Measurements from ENCODE around the gene FRMPD3.
A peak's percentile ranks its signal among the peaks of the same experiment; 100 is the strongest.
"Not testable (repeated sequence)": the region's sequence is repeated elsewhere in the genome, so short reads cannot be mapped to it uniquely, and the experiment has no call there.

Gene FRMPD3

DNA sequence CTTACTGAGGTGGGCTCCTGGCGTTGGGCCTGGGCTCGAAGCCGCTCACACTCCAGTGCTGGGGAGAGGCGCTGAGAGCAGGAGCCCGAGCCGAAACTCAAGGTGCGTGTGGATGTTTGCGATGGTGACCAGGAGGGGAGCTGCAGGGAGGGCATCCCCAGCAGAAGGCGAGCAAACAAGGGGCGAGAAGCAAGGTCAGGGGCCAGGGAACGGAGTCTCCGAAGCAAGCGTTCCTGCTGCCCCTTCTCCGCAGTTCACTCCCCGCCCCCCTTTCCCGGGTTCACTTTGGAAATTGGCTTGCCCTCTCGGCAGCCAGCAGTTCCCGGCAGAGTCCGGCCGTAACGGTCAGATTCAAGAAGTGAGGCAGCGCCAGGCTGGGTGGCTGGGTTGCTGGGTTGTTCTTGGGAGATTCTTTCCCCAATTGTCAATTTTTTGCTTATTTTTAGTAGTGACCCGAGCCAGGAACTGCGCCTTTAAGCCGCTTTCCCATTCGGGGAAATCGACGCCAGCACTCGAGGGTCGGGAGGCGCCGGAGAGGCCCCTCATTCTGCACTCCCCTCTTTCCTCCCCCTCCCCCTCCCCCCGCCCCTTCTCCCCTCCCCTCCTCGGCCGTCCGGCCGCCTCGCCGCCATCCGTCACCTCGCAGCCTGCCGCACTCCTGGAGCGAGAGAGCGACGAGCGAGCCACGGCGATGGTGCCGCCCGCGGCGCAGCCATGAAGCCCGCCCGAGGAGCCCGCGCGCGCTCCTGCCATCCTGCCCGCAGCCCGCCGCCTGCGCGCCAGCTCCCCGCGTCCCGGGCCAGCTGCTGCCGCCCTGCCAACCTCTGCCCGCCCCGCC, at the start of gene FRMPD3:
FRMPD3 (plus strand) TSS at position 655 of the 838 bp plus-strand sequence. CDS start 76,937 bp downstream, outside the sequence.
- DNase-seq (ENCODE audit: low spot score): no peak

DNA sequence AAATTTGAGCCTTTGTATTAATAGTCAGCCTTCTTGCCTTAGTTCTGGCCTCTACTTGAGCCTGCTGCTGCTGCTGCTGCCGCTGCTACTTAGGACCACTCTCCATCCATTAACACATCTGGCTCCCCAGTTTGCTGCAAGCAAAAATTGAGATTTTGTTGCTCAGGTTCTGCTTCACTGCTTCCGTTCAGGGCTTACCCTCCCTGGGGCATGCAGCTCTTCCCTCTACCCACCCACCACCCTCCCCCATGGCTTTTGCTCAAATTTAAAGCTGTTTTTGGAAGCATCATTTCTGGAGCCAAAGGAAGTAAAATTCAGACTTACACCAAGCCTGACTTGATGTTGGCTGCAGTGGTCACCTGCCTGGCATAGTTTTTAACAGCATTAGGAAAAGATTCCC, 28.9 kb upstream of the FRMPD3 start:
- no peak for DNase-seq (ENCODE audit: low spot score)

DNA sequence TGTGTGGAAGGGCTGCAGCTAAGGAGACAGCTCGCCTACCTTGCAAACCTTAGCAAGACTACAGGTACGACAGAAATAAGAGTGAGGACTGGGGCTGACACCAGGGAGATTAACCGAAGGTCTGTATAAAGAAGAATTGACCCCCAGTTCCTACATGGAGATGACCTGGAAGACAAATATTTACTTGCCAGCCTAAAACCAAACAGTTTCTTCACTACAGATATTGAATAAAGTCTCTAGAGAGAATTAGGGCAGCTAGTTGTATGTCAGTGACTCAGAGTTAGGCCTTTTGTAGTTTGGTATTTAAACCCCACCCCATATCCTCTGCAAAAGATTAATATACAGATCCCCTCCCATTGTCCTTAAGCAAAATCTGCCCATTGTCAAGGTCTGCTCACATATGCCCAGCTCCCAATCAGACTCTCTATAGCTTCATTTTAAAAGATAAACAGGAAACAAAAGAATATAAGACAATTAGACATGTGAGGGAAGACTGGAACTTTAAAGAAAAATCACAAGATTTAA, 28.1 kb upstream of the FRMPD3 start:
- DNase-seq (ENCODE audit: low spot score): no peak

DNA sequence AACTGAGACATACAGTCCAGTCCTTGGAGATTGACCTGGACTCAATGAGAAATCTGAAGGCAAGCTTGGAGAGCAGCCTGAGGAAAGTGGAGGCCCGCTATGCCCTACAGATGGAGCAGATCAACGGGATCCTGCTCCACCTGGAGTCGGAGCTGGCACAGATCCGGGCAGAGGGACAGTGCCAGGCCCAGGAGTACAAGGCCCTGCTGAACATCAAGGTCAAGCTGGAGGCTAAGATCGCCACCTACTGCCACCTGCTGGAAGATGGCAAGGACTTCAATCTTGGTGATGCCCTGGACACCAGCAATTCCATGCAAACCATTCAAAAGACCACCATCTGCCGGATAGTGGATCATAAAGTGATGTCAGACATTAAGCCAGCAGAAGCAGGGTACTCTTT, 20.4 kb upstream of the FRMPD3 start:
- no peak for DNase-seq (ENCODE audit: low spot score)

DNA sequence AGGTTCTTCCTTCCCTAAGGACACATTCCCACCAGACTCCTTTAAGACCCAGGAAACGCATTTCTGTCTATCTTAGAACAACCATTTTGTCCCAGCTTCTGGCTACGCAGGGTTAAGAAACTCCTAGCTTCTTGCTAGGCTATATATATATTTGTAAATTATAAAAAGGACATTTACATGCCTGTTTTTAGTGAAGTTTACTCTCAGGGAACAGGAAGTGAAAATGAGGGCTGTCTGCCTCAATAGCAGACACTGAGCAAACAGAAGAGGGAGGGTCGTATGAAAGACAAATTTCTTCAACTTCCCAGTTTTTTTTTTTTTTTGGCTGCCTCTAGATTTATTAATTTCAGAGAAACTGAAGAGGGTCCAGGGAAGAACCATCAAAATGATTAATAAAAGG, 9.3 kb upstream of the FRMPD3 start:
- no peak for DNase-seq (ENCODE audit: low spot score)

DNA sequence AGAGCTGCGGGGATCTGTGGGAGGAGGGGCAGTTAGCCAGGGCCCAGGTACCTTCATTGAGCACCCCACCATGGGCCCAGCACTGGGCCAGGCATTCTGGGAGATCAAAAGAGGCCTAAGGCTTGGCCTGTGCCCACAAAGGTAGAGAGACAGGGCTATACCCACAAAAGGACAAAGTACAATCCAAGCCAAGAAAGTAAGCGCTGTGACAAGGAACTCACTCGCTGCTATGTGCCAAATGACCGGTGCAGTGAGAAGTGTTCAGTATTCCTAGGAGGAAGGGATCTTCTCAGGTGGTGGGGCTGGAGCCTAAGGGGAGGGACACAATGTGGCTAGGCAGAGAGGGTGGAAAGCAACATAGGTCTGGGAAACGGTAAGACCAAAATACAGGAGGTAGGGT, 8.8 kb upstream of the FRMPD3 start:
- no peak for DNase-seq (ENCODE audit: low spot score)

DNA sequence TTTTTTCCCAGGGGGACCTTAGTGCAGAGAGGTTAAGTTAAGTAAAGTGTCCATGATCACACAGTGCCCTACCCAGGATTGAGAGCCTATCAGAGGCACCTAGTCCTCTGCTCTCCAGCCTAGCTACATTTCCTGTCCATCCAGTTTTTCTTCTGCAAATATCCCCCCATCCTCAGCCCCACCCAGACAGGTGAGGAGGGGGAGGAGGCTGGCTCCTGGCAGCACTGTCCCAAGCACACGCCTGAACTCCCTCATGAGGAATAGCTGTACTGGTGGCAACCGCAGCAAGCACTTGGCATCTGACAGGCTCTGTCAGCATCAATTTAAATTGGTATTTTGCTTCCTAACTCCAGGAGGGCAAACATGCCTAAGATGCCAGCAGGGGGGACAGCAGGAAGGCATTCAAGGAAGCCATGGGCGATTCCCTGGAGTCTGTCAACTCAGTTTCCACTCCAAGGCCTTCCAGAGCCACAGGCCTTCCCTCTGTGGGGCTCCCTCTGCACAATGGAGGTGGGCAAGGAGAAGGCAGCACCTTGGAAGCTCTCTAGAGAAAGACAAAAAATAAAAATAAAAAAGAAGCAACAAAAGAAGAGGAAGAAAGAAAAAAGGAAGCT, 6.4 kb upstream of the FRMPD3 start:
- DNase-seq (ENCODE audit: low spot score): no peak

DNA sequence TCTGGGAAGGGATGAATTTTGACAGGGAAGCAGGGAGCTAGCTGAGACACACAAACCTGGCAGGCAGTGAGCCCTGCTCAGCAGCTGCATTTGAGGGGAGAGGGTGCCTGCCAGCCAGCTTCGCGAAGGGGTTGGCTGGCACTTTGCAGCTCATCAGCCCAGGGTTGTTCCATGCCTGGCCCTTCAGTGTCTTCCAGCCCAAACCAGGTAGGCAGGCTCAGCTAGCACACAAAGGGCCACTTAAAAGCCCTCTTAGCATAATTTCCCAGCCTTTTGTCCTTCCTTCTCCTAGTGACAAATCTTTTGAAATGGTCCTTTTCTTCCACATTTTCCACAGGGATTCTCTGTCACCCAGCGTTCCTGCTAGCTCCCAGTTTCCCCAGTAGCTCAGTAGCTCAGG, 4.3 kb upstream of the FRMPD3 start:
- no peak for DNase-seq (ENCODE audit: low spot score)

DNA sequence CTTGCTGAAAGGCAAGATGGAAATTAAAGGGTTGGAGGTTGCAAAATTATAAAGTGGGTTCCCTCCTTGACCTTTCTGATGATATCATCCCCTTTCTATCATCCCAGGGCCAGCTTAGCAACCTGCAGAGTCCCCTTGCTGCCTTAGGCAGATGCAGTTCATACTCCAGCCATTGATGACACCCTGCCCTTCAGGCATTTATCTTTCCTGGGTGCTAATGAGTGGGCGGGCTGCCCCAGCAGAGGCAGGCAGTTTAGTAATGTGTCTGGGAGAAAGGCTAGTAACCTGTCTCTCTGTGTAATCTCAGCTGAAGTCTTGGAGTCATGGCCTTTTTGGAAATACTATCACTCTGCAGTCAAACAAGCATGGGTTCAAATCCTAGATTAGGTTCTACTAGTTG, 3.8 kb upstream of the FRMPD3 start:
- no peak for DNase-seq (ENCODE audit: low spot score)

DNA sequence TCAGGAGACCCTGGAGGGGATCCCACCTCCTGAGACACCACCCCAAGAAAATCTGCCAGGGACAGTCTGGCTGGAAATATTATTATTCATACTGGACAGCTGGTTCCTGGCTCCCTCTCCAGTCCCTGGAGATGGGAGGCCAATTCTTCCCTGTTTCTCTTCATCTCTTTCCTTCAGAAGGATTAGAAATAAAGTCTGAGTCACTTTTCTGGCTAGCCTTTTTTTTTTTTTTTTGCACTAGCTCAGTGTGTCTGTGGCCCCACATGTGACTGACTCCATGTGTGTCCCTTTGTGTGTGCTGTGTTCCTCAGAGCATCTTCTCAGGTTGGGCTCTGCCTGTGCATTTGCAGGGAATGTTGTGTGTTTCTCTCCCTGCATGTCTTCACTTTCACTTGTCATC, 1.8 kb upstream of the FRMPD3 start:
- DNase-seq (ENCODE audit: low spot score): no peak

DNA sequence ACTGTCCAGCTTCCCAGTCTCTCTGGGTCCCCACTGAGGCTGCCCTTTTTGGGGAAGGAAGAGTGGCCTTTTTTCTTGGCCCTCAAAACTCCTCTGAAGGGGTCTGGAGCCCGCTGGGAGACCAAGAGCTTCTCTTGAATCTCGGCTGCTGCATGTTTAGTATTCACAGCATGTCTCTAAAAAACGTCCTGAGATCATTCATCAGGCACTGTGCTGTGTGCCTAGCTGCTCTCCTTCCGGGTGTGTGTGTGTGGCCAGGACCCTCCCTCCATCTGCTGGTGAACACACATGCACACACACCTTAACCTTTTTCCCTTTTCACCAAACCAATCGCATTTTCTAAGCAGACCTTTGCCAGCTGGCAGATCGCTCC, 841 bp upstream of the FRMPD3 start:
- DNase-seq (ENCODE audit: low spot score): no peak

DNA sequence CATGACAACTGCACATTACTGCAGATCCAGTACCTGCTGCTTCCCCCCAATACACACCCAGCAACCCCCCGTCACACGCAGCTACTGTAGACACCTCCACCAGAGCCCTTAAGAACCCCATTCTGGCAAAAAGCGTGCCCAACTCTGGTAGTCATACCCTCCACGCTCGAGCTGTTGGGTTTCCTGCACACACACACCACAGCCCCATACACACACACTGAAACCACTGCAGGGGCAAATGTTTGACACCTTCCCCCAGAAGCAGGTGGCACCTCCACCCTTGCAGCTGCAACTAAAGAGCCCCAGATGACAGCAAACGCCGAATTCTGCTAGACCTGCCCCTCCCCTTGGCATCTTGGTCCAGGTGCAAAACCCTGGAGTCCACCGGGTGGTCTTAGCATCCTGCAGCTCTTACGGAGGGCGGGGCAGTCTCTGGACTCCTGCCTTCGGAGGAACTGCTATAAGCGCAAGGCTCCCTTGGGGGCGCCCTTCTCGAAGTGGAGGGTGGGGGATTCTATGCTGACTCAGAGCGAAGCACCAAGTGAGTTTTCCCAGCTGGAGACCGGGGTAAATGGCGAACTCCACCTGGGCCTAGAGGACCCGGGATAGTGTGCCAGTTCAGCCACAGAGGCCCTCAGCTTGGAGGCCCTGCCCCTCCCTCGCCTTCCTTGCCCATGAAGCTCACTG, 1.5 kb downstream of the FRMPD3 start:
- no peak for DNase-seq (ENCODE audit: low spot score)

DNA sequence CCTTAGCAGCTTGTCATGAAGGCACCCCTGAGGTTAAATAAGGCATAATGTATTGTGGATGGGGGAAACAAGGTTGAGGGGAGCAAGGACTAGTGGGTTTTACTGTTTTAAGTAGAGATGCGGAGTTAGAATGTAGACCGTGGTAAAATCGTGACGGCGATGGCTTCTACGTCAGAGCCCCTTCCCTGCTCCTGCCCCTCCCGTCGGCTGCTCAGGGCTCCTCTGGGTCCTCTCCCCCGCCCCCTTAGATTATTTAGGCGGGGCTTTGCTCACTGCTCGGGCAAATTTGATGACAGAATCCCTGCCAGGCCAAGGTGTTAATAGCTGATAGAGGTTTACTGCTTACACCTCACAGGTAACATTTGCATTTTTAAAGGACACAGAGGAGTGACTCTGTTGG, 2.3 kb downstream of the FRMPD3 start:
- DNase-seq (ENCODE audit: low spot score): no peak

DNA sequence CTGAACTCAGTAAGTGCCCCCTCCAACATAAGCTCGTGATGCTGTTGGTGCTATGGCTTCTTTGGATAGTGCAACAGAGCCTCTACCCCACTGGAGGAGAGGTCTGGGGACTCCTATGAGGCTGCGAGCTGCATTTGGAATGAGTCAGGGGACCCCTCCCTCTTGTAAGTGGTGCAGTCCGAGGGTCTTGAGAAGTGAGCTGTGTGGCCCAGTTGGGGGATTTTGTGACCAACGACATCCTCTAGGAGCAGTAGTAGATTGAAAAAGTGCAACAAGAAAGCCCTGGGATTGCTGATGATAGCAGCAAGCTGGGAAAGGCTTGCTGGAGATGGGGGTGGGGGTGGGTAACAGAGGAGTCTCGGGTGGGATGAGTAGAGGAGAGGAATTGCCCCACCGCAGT, 3.1 kb downstream of the FRMPD3 start:
- DNase-seq (ENCODE audit: low spot score): no peak

DNA sequence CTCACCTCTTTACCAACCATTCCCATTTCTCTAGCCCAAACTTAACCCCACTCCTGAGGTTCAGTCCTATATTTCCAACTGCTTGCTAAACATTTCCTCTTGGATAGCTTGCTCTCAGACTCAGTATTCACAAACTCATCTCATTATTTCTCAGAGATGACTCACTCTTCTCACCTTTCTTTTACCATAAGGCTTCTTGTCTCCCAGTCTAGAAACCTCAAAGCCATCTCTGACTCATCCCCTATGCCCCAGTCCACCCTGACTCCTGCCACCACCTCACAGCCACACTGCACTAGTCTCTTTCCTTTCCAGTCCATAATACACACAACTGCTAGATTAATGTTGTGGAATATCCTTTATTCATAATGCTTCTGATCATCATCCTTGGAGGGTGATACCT, 4.8 kb downstream of the FRMPD3 start:
- peak; percentile 25 for DNase-seq (ENCODE audit: low spot score)

DNA sequence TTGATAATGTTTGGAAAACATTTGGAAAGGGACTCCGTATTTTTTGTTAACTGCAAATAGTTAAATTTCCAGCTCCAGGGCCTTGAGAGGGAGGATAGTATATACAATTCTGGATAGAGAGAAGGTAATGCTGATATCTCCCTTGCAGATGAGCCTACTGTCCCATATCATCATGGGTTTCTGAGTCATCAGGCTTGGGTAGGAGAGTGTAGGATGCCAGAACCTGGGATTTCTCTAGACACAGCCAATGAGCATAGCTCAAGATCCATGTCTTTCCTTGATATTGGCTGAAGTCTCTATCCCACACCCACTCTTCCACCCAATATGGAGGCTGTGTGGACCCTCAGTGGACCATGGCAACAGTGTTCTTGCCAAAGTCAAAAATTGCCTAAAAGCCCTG, 7.8 kb downstream of the FRMPD3 start:
- DNase-seq (ENCODE audit: low spot score): no peak

DNA sequence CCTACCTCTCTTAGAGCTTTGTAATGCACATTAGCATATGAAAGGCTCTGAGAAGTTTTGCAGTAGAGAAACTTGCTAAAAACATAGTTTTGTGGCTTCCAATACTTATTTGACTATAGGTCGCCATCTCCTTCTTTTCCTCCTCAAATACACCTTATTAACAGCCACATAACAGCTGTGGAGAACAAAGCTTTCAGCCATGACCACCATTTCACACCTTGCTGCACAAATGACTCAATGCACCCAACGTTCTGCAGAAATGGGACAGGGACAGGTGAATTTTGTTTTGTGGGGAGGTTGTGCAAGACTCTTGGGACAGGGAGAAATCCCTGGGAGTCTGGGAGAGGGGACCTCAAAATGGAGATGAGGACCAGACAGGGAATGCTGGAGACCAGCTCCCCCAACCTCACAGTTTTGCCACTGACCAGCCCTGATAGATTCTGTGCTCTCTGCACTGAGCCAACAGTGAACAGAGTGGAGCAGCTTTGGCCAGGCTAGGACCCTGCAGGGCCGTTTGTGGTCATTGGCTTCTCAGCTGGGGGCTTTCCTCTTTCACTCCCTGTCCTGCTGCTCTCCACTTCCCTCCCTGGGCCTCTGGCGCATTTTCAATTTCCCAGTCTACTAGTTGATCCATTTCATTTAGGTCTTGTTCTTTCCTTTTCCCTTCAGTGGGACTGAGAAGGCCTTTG, 16.6 kb downstream of the FRMPD3 start:
- DNase-seq (ENCODE audit: low spot score): no peak

DNA sequence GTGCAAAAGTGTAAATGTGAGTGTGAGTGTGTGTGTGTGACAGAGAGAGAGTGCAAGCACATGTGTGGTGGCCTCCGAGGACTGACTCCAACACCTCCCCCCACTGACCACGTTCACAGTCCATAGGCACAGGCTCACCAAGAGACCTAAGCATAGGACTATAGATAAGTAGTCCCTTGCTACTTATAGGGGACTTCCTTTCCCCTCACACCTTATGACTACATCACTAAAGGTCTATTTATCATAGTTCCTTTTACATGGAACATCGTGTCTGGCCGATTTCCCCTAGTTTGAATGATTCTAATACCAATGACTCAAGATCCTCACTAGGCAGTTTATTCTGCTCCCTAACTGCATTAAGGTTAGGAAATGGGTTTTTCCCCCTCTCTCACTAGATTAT, 17.8 kb downstream of the FRMPD3 start:
- no peak for DNase-seq (ENCODE audit: low spot score)

DNA sequence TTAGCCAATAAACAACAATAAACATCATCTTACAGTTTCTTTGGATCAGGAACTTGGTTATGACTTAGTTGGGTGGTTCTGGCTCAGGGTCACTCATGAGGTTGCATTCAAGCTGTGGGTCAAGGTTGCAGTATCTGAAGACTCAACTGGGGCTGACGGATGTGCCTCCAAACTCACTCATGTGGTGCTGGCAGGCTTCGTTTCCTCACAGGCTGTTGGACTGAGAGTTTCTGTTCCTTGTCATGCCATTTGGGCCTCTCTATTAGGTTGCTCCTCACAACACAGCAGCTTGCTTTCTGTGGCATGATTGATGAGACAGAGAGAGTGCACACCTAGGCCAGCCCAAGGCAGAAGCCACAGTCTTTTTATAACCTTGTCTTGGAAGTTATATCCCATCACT, 20.7 kb downstream of the FRMPD3 start:
- DNase-seq (ENCODE audit: low spot score): no peak

DNA sequence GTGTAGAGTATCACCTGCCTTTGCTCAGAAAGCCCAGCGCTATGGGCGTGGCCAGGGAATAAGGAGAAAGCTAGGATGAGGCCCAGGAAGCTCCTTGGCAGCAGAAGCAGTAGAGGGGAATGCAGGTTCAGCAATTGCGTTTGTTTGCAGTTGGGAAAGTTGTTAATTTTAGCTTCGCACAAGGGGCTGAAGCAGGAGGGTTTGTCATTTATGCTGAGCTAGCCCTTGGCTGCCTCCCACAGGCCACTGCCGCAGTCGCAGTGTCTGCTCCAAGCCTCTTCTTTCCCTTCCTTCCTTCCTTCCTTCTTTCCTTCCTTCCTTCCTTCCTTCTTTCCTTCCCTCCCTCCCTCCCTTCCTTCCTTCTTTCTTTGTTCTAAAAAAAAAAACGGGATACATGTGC, 21.5 kb downstream of the FRMPD3 start:
- DNase-seq (ENCODE audit: low spot score): no peak

DNA sequence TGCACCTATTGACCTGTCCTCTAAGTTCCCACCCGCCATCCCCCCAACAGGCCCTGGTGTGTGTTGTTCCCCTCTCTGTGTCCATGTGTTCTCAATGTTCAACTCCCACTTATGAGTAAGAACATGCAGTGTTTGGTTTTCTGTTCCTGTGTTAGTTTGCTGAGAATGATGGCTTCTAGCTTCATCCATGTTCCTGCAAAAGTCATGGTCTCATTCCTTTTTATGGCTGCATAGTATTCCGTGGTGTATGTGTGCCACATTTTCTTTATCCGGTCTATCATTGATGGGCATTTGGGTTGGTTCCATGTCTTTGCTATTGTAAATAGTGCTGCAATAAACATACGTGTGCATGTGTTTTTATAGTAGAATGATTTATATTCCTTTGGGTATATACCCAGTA, 22.0 kb downstream of the FRMPD3 start:
- not testable (repeated sequence) for DNase-seq (ENCODE audit: low spot score)

DNA sequence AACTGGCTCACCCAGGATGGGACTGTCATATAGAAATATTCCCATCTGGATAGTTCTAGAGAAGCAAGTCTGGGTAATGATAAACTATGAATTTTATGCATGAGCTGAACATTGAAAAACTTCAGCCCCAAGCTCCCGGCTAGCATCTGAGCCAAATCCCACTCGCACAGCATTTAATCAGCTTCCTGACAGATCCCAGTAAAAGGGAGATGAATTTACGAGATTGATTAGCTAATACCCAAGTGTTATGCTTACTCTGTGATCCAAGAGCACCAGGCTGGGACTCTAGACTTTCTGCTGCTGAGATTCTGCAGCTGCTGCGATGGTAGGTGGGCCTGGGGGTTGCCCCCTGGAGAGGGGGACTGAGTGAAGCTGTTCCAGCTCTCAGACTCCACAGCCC, 28.0 kb downstream of the FRMPD3 start:
- no peak for DNase-seq (ENCODE audit: low spot score)

DNA sequence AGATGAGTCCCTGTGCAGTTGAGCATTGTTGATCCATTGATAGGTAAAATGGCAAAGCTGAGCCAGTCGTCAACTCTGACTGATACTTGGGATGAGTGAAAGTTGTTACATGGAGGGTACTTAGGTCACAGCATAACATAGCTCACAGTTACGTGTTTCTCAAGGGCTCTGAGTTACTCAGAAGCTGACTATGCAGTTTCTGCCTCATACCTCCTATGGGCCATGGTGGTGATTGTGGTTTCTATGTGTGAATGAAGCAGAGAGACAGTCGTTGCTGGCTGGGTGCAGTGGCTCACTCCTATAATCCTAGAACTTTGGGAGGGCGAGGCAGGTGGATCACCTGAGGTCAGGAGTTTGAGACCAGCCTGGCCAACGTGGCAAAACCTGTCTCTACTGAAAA, 30.8 kb downstream of the FRMPD3 start:
- no peak for DNase-seq (ENCODE audit: low spot score)
